Activated CD4-positive, alpha-beta T cell treated with anti-CD3 and anti-CD28 coated beads, Interleukin-2, Interleukin-4, amounts not matched to agents 100 ng/mL and 50 ng/mL, durations not matched to agents 16 hours and 8 hours (primary cell): ENCODE data around the gene CFAP100.

Experiments used
- DNase-seq: peaks from one replicate; pipeline ENCODE4 v3.0.0-alpha.2; 2020; ENCODE audit warnings: low spot score

CFAP100 gene

DNA sequence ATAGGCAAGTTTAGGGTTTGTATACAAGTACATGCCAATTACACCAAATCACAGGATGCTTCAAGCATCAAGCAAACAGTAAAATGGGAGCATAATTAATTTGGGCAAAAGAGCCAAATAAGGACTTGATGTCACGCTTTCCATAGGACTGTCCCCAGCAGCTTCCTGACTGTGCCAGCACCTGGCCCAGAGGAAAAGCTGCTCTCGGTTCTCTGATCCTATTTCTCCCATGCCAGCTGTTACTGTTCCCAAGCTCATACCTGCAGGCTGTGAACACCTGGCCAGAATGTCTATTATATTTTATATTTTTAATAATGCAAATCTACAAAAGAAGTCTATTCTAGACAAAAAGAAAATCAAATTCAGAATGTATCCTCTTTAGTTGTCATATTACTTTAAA lies 68.8 kb downstream of the CFAP100 start:
- no peak for DNase-seq

- no peak for DNase-seq
These were observed 69.4 kb downstream of the CFAP100 start for GRCh38 chr3:126464093-126464492.

DNA sequence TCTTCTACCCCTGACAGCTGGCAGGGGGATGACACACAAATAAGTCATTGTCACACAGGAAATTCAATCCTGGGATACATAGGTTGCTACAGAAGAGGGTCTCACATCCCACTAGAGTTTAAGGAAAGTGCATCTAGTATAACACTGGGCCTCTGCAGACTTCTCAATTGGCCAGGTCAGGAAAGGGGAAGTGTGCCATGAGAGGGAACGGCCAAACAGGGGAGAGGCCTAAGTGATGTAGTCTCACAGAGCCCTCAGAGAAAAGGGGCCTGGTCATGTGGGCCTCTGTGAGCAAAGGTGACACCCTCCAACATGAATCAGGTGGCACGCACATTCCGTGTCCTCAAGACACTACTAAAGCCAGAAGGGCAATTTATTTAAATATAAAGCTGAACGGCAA lies 69.8 kb downstream of the CFAP100 start:
- no peak for DNase-seq

GRCh38 chr3:126464997-126465396 lies 70.3 kb downstream of the CFAP100 start:
- DNase-seq = no peak

DNA sequence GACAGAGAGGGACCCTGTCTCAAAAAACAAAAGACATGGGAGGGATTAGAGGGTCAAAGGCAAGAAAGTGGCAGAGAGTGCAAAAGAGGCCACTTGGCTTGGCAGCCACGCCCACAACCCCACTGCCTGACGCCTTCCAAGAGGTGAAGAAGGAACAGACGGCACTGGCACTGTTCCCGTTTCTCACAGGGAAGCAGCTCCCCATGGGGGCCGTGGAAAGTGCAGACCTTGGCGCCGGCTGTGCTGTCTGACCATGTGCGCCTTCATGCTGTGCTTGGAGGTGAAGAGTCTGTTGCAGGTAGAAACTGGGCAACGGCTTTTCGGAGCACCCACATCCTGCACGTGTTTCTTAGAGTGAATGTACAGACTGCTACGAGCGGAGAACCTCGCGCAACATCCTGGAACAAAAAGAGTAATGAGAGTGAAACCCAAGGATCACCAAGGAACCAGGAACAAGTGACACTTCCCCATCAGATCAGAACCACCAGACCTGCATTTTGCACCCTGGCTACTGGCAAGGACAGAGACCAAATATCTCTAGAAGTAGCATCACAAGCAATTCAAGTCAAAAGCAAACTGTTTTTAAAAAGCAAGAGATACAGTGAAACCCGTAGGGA lies 71.3 kb downstream of the CFAP100 start:
- DNase-seq = no peak

GRCh38 chr3:126466886-126467610 lies 72.3 kb downstream of the CFAP100 start:
- DNase-seq = no peak

DNA sequence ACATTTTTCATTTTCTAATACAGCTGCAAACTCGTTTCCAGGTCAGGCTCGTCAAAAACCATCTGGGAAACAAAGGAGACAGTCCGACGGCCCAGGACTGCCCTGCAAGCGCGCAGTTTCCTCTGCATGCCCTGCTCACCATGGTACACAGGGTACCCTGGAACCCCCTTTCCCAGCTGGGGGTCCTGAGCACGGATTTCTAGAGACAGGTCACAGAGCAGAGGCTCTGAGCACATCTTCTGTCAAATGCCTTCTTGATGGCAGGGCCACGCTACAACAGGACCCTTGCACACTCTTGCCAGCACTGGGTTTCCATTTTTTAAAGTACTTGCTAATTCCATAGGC lies 72.9 kb downstream of the CFAP100 start:
- no peak for DNase-seq

- no peak for DNase-seq
These were observed 73.6 kb downstream of the CFAP100 start for GRCh38 chr3:126468028-126468891.

GRCh38 chr3:126469479-126469878 lies 74.8 kb downstream of the CFAP100 start:
- DNase-seq = no peak

DNA sequence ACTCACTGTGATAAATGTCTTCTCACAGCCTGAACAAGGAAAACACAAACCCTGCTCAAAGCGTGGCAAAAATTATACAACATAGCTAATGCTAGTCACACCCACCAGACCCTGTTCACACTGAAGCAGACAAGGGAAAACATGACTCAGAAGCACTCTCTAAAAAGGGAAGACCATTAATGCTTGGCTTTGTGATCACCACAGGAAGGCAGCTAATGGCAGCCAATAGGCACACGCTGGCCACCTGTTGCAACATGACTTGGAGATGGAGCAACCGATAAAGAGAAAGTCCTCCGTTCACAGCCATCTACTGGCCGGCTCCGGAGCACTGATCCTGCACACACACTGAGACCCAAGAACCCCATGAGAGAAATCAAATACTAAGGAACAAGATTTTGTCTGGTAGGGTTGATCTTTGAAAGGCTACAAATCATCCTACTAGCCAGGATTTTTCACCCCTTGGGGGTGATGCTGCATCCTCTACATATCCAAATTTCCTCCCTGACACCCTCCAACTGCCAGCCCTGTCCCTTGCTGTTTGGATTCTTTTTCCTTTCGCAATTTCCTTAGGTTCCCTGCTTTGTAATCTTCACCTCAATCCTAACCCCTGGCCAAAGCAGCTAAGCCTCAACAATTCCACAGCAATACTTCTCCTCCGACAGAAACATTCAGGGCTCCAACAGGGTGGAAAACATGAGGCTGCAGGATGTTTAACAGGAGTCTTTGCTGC lies 77.7 kb downstream of the CFAP100 start:
- DNase-seq = peak; percentile 43

DNA sequence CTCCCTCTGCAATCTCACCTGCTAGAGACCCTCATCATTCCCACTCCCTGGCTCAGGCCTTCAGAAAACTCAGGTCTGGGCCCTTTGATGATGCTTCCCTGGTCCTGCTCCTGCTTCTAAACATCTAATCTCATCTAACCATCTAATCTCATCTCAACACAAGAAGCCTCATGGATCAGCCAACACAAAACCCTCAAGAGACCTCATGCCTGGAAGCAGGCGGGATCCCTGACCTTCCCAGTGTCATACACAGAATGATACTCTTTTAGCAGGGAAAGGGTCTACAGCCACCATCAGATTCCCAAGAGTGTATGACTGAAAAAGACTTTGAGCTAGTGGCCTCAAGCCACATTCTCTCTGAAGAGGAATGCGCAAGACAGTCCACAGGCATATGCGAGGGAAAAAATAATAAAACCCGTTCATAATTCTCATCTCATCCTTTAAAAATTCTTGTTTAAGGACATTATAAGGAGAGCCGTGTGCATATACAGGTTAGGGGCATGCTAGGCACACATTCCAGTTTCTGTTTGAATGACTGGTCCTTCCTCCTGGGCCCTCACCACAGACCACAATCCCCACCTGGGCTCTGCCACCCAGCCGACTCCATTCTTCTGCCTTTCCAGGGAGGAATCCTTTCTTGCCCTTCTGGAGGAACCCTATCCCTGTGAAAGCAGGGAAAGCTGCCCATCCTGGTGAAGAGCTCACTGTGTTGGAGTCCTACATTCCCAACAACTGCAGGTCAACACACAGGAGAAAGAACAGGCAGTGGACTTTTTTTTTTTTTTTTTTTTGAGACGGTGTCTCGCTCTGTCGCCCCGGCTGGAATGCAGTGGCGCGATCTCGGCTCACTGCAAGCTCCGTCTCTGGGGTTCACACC lies 78.8 kb downstream of the CFAP100 start:
- peak; percentile 33 for DNase-seq

DNA sequence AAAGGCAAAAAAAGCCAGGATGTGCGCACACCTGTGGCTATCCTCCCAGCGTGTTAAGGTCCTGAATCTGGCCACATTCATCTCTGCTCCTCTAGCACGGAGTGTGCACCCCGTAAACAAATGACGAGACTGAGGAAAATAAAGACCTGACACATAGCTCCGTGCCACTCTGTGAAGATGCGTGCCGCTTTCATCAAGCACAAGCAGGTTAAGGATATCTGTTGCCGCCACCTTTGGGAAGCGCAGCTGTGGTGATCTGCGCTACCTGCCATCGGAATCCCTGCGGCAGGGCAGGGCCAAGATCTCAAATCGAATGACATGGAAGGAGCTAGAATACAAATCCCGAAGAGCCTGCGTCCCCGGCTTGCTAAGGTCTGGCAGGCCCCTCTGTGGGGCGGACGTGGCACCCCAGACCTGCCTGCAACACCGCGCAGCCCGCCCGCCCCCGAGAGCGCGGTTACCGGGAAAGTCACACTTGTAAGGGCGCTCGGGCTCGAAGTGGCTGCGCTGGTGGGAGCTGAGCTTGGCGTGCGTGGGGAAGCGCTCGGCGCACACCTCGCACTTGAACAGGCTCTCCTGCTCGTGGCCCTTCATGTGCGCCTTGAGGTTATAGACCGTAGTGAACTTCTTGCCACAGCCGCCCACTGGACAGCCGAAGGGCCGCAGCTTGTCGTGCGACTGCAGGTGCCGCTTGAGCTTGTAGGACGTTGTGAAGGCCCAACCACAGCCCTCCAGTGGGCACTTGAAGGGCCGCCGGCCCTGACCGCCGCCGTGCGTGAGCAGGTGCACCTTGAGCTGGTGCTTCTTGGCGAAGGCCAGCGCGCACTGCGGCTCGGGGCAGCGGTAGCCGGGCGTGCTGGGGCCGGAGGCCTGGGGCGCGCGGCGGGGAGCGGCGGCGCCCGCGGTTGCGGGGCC lies 80.0 kb downstream of the CFAP100 start:
- DNase-seq = peak; percentile 23

- peak; percentile 94 for DNase-seq
These were observed 80.9 kb downstream of the CFAP100 start, which contains the start of gene ZXDC for GRCh38 chr3:126475413-126476114. TSS of gene ZXDC (minus strand) at chr3:126475891. CDS start at chr3:126475865, 26 bp downstream.

DNA sequence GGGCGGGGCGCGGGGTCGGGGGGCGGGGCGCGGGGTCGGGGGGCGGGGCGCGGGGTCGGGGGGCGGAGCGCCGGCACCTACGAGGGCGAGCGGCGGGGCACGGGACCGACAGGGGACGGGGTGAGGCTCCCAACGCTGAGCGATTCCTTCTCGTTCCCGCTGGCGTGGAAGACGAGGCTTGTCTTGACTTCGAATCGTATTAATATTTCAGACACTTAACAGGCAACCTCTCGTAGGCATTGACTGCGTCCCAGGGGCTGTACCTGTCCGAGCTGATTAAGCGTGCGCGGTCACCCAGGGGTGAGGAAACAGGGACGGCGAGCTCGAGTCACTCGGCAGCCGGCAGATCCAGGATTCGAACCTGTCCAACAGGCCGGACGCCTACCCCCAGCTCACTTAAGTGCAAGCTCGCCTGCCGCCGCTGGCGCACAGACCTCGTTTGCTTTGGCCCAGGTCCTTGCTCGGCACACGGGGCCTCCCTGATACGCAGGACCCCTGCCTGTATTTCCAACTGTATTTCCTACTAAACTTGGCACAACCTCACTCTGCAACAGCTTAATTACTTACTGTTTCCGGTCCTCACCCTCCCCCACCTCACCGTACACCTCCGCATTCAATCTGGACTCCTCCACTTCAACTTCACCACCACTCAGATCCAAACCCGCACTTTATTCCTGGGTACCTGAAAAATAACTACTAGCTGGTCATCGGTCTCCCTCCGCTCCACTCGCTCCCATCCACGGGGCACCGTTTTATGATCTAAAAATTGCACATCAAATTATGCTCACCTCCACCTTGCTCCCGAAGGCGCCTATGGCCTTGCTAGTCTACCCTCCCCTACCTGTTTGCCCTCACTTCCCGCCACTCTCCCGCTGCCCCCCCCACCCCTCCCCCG lies 81.7 kb downstream of the CFAP100 start:
- no peak for DNase-seq

- no peak for DNase-seq
These were observed 82.3 kb downstream of the CFAP100 start for GRCh38 chr3:126477061-126477380.

GRCh38 chr3:126478581-126479310 lies 84.0 kb downstream of the CFAP100 start:
- no peak for DNase-seq

- no peak for DNase-seq
These were observed 84.9 kb downstream of the CFAP100 start for GRCh38 chr3:126479642-126480041.

GRCh38 chr3:126480206-126480605 lies 85.5 kb downstream of the CFAP100 start:
- DNase-seq = no peak
